T-helper 2 cell treated with Interferon-gamma antibody and Interleukin-4, amounts not matched to agents 100 ng/mL and 5 ng/mL, for 36 hours (primary cell): Measurements from ENCODE around the gene KIF16B. TPM values are rescaled to one million over a fixed set of nuclear protein-coding genes. Genes with fewer than 3 reads are reported as not detected.
"Not testable (repeated sequence)": the region's sequence is repeated elsewhere in the genome, so short reads cannot be mapped to it uniquely, and the experiment has no call there.

Experiments used
- intact Hi-C: fragments of 100-400 bp; cut with micrococcal nuclease; formaldehyde crosslinking; loops from one replicate; pipeline ENCODE4 v1.15.1; 2023
- total RNA-seq: library from RNA; stranded (reverse); gene quantifications from 2 replicates; pipeline ENCODE4 v1.2.3, GENCODE V29; 2022

Gene KIF16B
- total RNA-seq, 1 donor from 2014 or later: 8.0 TPM

GRCh38 chr20:16270314-16270931, 302.8 kb downstream of the KIF16B start:
- intact Hi-C loops: no loop called here

GRCh38 chr20:16267526-16267925, 305.7 kb downstream of the KIF16B start:
- intact Hi-C loops: no loop called here

GRCh38 chr20:16265334-16265733, 307.9 kb downstream of the KIF16B start:
- intact Hi-C loops: no loop called here

GRCh38 chr20:16263582-16263981, 309.7 kb downstream of the KIF16B start:
- intact Hi-C loops: no loop called here

GRCh38 chr20:16262594-16262993, 310.7 kb downstream of the KIF16B start:
- intact Hi-C loops: no loop called here

- intact Hi-C loops: no loop called here
Observed at GRCh38 chr20:16261733-16262273, 311.4 kb downstream of the KIF16B start.

GRCh38 chr20:16260911-16261310, 312.3 kb downstream of the KIF16B start:
- intact Hi-C loops: no loop called here

- intact Hi-C loops: not testable (repeated sequence)
Observed at GRCh38 chr20:16260133-16260532, 313.1 kb downstream of the KIF16B start.

- intact Hi-C loops: no loop called here
Observed at GRCh38 chr20:16258766-16259165, 314.5 kb downstream of the KIF16B start.

- intact Hi-C loops: no loop called here
Observed at GRCh38 chr20:16257813-16258430, 315.3 kb downstream of the KIF16B start.

- intact Hi-C loops: no loop called here
Observed at GRCh38 chr20:16257021-16257420, 316.2 kb downstream of the KIF16B start.

GRCh38 chr20:16246870-16247269, 326.4 kb downstream of the KIF16B start:
- intact Hi-C loops: no loop called here

- intact Hi-C loops: no loop called here
Observed at GRCh38 chr20:16246291-16246690, 327.0 kb downstream of the KIF16B start.

- intact Hi-C loops: no loop called here
Observed at GRCh38 chr20:16245879-16246278, 327.4 kb downstream of the KIF16B start.

- intact Hi-C loops: no loop called here
Observed at GRCh38 chr20:16244892-16245291, 328.4 kb downstream of the KIF16B start.

- intact Hi-C loops: no loop called here
Observed at GRCh38 chr20:16243470-16243869, 329.8 kb downstream of the KIF16B start.

- intact Hi-C loops: no loop called here
Observed at GRCh38 chr20:16241911-16242310, 331.3 kb downstream of the KIF16B start.

- intact Hi-C loops: no loop called here
Observed at GRCh38 chr20:16240355-16240754, 332.9 kb downstream of the KIF16B start.

- intact Hi-C loops: no loop called here
Observed at GRCh38 chr20:16236589-16237241, 336.5 kb downstream of the KIF16B start.

GRCh38 chr20:16230402-16230801, 342.8 kb downstream of the KIF16B start:
- intact Hi-C loops: no loop called here

GRCh38 chr20:16229813-16230212, 343.4 kb downstream of the KIF16B start:
- intact Hi-C loops: no loop called here

- intact Hi-C loops: no loop called here
Observed at GRCh38 chr20:16228722-16229121, 344.5 kb downstream of the KIF16B start.
